ENCODE results near the gene RAB4B. TPM values are rescaled to one million over a fixed set of nuclear protein-coding genes. Genes with fewer than 3 reads are reported as not detected.
"Not testable (repeated sequence)": the region's sequence is repeated elsewhere in the genome, so short reads cannot be mapped to it uniquely, and the experiment has no call there.

The RAB4B gene
- total and polyA plus RNA-seq, 2 experiments from 2014 or later = 27.4 to 29.0 TPM

- not testable (repeated sequence) for H2AFZ ChIP-seq; H3K27me3 ChIP-seq (ENCODE audit: insufficient read depth); H3K4me2 ChIP-seq; DNase-seq (ENCODE audit: low spot score); H3K9me2 ChIP-seq (ENCODE audit: insufficient read depth); ATAC-seq; H3K36me3 ChIP-seq (ENCODE audit: insufficient read depth); H3K4me1 ChIP-seq (ENCODE audit: insufficient read depth); H3K4me3 Mint-ChIP-seq; H3K4me3 ChIP-seq; H3K27ac ChIP-seq (ENCODE audit: low read depth); H3F3A ChIP-seq (replicated peaks; ENCODE audit: low read depth); H3K27me3 Mint-ChIP-seq (ENCODE audit: insufficient read depth, low read depth, poor library complexity); H3K9me3 Mint-ChIP-seq; H3K79me2 ChIP-seq (replicated peaks; ENCODE audit: insufficient read depth); H4K20me1 ChIP-seq (replicated peaks; ENCODE audit: insufficient read depth); H3K27ac Mint-ChIP-seq
- Mint-ChIP-seq H3K36me3 (ENCODE audit: low read depth) (peaks cover 12% of the 10 kb centered on the region), H3K4me1 (peaks cover 11% of the 10 kb centered on the region)
Measured at GRCh38 chr19:40784146-40784545, 6.1 kb downstream of the RAB4B start.

GRCh38 chr19:40785526-40785925 lies 7.5 kb downstream of the RAB4B start:
- Mint-ChIP-seq H3K27ac (no peak overlapping the region), H3K4me3 (no peak overlapping the region), H3K9me3 (no peaks in the 10 kb centered on the region; the same call in 2 of the 3 replicates), H3K27me3 (ENCODE audit: insufficient read depth, low read depth, poor library complexity) (peaks cover 8% of the 10 kb centered on the region), H3K36me3 (ENCODE audit: low read depth) (peaks cover 16% of the 10 kb centered on the region), H3K4me1 (peaks cover 3% of the 10 kb centered on the region)
- Histone ChIP-seq H3K4me3 (no peak overlapping the region), H3K9me2 (ENCODE audit: insufficient read depth) (no peaks in the 10 kb centered on the region), H3K27ac (ENCODE audit: low read depth) (no peak overlapping the region), H3K4me2 (no peak overlapping the region), H3K4me1 (ENCODE audit: insufficient read depth) (no peaks in the 10 kb centered on the region), H4K20me1 (replicated peaks; ENCODE audit: insufficient read depth) (no peaks in the 10 kb centered on the region), H2AFZ (no peak overlapping the region), H3F3A (replicated peaks; ENCODE audit: low read depth) (no peaks in the 10 kb centered on the region), H3K79me2 (replicated peaks; ENCODE audit: insufficient read depth) (no peaks in the 10 kb centered on the region), H3K27me3 (ENCODE audit: insufficient read depth) (no peaks in the 10 kb centered on the region), H3K36me3 (ENCODE audit: insufficient read depth) (no peaks in the 10 kb centered on the region)
- DNase-seq (ENCODE audit: low spot score) (no peak), ATAC-seq (no peak)
- no peak for TF ChIP-seq CREB1 (CRISPR knock-in tag; IDR thresholded peaks at IDR 0.05; ENCODE audit: low read depth)
- no peak for TF ChIP-seq EZH2phosphoT487 (IDR thresholded peaks at IDR 0.05; ENCODE audit: unreplicated experiment)
- TF ChIP-seq STAT1 (IDR thresholded peaks at IDR 0.05; ENCODE audit: unreplicated experiment) = no peak
- no peak for TF ChIP-seq NANOG (IDR thresholded peaks at IDR 0.05; ENCODE audit: borderline replicate concordance)
- TF ChIP-seq ZNF114 (CRISPR knock-in tag; IDR thresholded peaks at IDR 0.05) = no peak
- no peak for TF ChIP-seq ZNF331 (CRISPR knock-in tag; IDR thresholded peaks at IDR 0.05; ENCODE audit: low read depth)
- TF ChIP-seq ETS1 (IDR thresholded peaks at IDR 0.05) = no peak
- TF ChIP-seq ZNF462 (CRISPR knock-in tag; IDR thresholded peaks at IDR 0.05) = no peak
- TF ChIP-seq CTCF (conservative IDR thresholded peaks at IDR 0.05; ENCODE audit: low read depth in 2 of 2) = no peak
- no peak for TF ChIP-seq POLR2AphosphoS5 (IDR thresholded peaks at IDR 0.05; ENCODE audit: low read depth)
- TF ChIP-seq EZH2 (IDR thresholded peaks at IDR 0.05; ENCODE audit: low read depth, unreplicated experiment) = no peak
